ENCODE results near the gene CDH11.

Gene CDH11

GRCh38 chr16:65117811-65118448, 3.9 kb downstream of the CDH11 start:
- H3K27ac ChIP-seq (ENCODE audit: insufficient read depth, low read depth, low read length, poor library complexity, severe bottlenecking): no peak overlapping the region
- WGBS, 2 experiments: 9 to 10% methylated on average over 8 of the region's 8 CpGs

DNA sequence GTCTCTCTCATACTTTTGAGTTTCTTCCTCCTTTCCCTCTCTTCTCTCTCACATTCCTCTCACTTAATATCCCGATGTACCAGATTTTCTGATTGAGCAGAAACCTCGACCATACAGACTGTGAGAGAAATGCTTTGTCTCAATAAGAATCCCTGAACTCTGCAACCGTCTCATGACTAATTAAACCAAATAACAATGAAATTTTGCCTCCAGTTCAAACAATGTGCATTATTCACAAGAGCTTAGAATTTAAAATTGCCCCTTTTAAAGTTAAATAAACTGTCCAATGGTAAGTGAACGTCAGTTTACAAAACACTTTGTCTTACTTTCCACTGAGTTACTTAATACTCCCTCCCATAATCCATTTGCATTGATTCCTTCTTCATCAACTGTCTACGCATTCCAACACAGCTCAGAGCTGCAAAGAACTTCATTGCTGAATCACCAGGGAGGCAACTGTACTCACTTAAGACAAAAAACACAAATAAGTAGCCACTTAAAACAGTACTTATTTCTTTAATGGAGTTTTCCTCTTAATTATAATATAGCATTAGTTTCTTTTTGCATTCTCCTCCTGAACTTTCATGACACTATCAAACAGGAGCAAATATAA, 4.9 kb downstream of the CDH11 start:
- 87 to 90% methylated on average over 5 of the region's 5 CpGs for WGBS, 2 experiments
- H3K27me3 ChIP-seq (ENCODE audit: control insufficient read depth, insufficient read depth, low read length, poor library complexity, severe bottlenecking): peaks cover 21% of the 10 kb centered on the region
- H3K4me1 ChIP-seq (ENCODE audit: control insufficient read depth, insufficient read depth, low read length): peaks cover 28% of the 10 kb centered on the region
- no peak overlapping the region for H3K27ac ChIP-seq (ENCODE audit: insufficient read depth, low read depth, low read length, poor library complexity, severe bottlenecking)
- no peak overlapping the region for H3K4me3 ChIP-seq (ENCODE audit: insufficient read depth, low read depth, low read length)
- H3K9me3 ChIP-seq (ENCODE audit: control insufficient read depth, low read length): no peaks in the 10 kb centered on the region
- no peaks in the 10 kb centered on the region for H3K36me3 ChIP-seq (ENCODE audit: control insufficient read depth, insufficient read depth, low read length)

More at GRCh38 chr16:65117811-65118448, 3.9 kb downstream of the CDH11 start:
- Histone ChIP-seq H3K36me3 (ENCODE audit: control insufficient read depth, insufficient read depth, low read length) (no peaks in the 10 kb centered on the region), H3K4me1 (ENCODE audit: control insufficient read depth, insufficient read depth, low read length) (peaks cover 28% of the 10 kb centered on the region), H3K4me3 (ENCODE audit: insufficient read depth, low read depth, low read length) (no peak overlapping the region), H3K27me3 (ENCODE audit: control insufficient read depth, insufficient read depth, low read length, poor library complexity, severe bottlenecking) (peaks cover 30% of the 10 kb centered on the region), H3K9me3 (ENCODE audit: control insufficient read depth, low read length) (no peaks in the 10 kb centered on the region)

DNA sequence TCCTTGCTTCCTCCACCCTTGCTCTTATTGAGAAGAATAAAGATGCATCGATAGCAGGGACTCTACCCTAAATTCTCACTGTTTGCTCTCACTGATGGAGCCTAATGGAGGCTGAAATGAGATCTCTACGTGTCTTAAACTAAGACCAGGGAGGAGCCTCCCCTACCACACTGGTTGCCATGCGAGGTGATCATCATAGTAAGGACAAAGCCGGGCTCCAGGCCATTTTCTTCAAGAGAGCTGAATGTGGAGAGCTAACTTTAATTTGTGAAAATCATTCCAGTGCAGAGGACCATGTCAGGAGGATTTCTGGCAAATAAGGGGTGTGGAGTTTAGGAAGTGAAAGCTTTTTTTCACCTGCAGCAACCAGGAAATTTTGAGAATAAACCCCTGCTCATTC, 5.6 kb downstream of the CDH11 start:
- H3K36me3 ChIP-seq (ENCODE audit: control insufficient read depth, insufficient read depth, low read length): no peaks in the 10 kb centered on the region
- no peak overlapping the region for H3K4me3 ChIP-seq (ENCODE audit: insufficient read depth, low read depth, low read length)
- no peak overlapping the region for H3K27ac ChIP-seq (ENCODE audit: insufficient read depth, low read depth, low read length, poor library complexity, severe bottlenecking)
- H3K27me3 ChIP-seq (ENCODE audit: control insufficient read depth, insufficient read depth, low read length, poor library complexity, severe bottlenecking): peaks cover 15% of the 10 kb centered on the region
- WGBS, 2 experiments: 65 to 69% methylated on average over 4 of the region's 4 CpGs
- H3K4me1 ChIP-seq (ENCODE audit: control insufficient read depth, insufficient read depth, low read length): peaks cover 28% of the 10 kb centered on the region
- H3K9me3 ChIP-seq (ENCODE audit: control insufficient read depth, low read length): no peaks in the 10 kb centered on the region

GRCh38 chr16:65114527-65114926, 7.3 kb downstream of the CDH11 start:
- Histone ChIP-seq H3K4me3 (ENCODE audit: insufficient read depth, low read depth, low read length) (no peak overlapping the region), H3K9me3 (ENCODE audit: control insufficient read depth, low read length) (no peaks in the 10 kb centered on the region), H3K27me3 (ENCODE audit: control insufficient read depth, insufficient read depth, low read length, poor library complexity, severe bottlenecking) (no peaks in the 10 kb centered on the region), H3K4me1 (ENCODE audit: control insufficient read depth, insufficient read depth, low read length) (peaks cover 25% of the 10 kb centered on the region), H3K27ac (ENCODE audit: insufficient read depth, low read depth, low read length, poor library complexity, severe bottlenecking) (no peak overlapping the region), H3K36me3 (ENCODE audit: control insufficient read depth, insufficient read depth, low read length) (no peaks in the 10 kb centered on the region)
- 93 to 94% methylated on average over 9 of the region's 9 CpGs for WGBS, 2 experiments

GRCh38 chr16:65113441-65113840, 8.4 kb downstream of the CDH11 start:
- H3K36me3 ChIP-seq (ENCODE audit: control insufficient read depth, insufficient read depth, low read length): no peaks in the 10 kb centered on the region
- no peaks in the 10 kb centered on the region for H3K27me3 ChIP-seq (ENCODE audit: control insufficient read depth, insufficient read depth, low read length, poor library complexity, severe bottlenecking)
- no peak overlapping the region for H3K27ac ChIP-seq (ENCODE audit: insufficient read depth, low read depth, low read length, poor library complexity, severe bottlenecking)
- H3K4me1 ChIP-seq (ENCODE audit: control insufficient read depth, insufficient read depth, low read length): peaks cover 19% of the 10 kb centered on the region
- no peaks in the 10 kb centered on the region for H3K9me3 ChIP-seq (ENCODE audit: control insufficient read depth, low read length)
- WGBS, 2 experiments: 94 to 98% methylated on average over 5 of the region's 5 CpGs
- no peak overlapping the region for H3K4me3 ChIP-seq (ENCODE audit: insufficient read depth, low read depth, low read length)

GRCh38 chr16:65111306-65111705, 10.6 kb downstream of the CDH11 start:
- 94 to 96% methylated on average over 5 of the region's 5 CpGs for WGBS, 2 experiments
- H3K4me1 ChIP-seq (ENCODE audit: control insufficient read depth, insufficient read depth, low read length): peaks cover 3% of the 10 kb centered on the region
- no peaks in the 10 kb centered on the region for H3K9me3 ChIP-seq (ENCODE audit: control insufficient read depth, low read length)
- H3K4me3 ChIP-seq (ENCODE audit: insufficient read depth, low read depth, low read length): no peak overlapping the region
- H3K27ac ChIP-seq (ENCODE audit: insufficient read depth, low read depth, low read length, poor library complexity, severe bottlenecking): no peak overlapping the region
- H3K27me3 ChIP-seq (ENCODE audit: control insufficient read depth, insufficient read depth, low read length, poor library complexity, severe bottlenecking): no peaks in the 10 kb centered on the region
- no peaks in the 10 kb centered on the region for H3K36me3 ChIP-seq (ENCODE audit: control insufficient read depth, insufficient read depth, low read length)

- Histone ChIP-seq H3K4me3 (ENCODE audit: insufficient read depth, low read depth, low read length) (no peak overlapping the region), H3K36me3 (ENCODE audit: control insufficient read depth, insufficient read depth, low read length) (no peaks in the 10 kb centered on the region), H3K9me3 (ENCODE audit: control insufficient read depth, low read length) (no peaks in the 10 kb centered on the region), H3K4me1 (ENCODE audit: control insufficient read depth, insufficient read depth, low read length) (peaks cover 4% of the 10 kb centered on the region), H3K27me3 (ENCODE audit: control insufficient read depth, insufficient read depth, low read length, poor library complexity, severe bottlenecking) (no peaks in the 10 kb centered on the region), H3K27ac (ENCODE audit: insufficient read depth, low read depth, low read length, poor library complexity, severe bottlenecking) (no peak overlapping the region)
- WGBS, 2 experiments: 92 to 97% methylated on average over 3 of the region's 3 CpGs
These were observed 15.1 kb downstream of the CDH11 start for GRCh38 chr16:65106757-65107156.

DNA sequence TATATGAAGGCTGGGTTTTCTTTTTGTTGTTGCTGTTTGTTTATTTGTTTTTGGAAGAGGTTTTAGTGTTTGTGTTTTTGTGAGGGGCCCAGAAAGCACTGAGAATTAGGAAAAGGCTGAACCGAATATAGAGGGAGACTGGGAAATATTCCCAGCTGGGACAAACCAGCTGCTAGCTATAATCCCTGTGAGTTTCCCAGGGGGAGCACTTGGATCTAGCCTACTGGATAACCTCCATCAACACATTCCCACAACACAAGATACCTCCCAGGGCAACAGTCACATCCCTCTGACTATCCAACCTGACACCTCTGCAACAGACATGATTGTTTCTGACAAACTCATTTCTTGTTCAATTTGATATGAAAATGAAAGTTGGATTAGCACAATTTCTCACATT, 16.7 kb downstream of the CDH11 start:
- Histone ChIP-seq H3K27ac (ENCODE audit: insufficient read depth, low read depth, low read length, poor library complexity, severe bottlenecking) (no peak overlapping the region), H3K36me3 (ENCODE audit: control insufficient read depth, insufficient read depth, low read length) (no peaks in the 10 kb centered on the region), H3K9me3 (ENCODE audit: control insufficient read depth, low read length) (no peaks in the 10 kb centered on the region), H3K4me3 (ENCODE audit: insufficient read depth, low read depth, low read length) (no peak overlapping the region), H3K4me1 (ENCODE audit: control insufficient read depth, insufficient read depth, low read length) (peaks cover 4% of the 10 kb centered on the region), H3K27me3 (ENCODE audit: control insufficient read depth, insufficient read depth, low read length, poor library complexity, severe bottlenecking) (no peaks in the 10 kb centered on the region)
- WGBS, 2 experiments: 71 to 85% methylated on average over 1 of the region's 1 CpG

DNA sequence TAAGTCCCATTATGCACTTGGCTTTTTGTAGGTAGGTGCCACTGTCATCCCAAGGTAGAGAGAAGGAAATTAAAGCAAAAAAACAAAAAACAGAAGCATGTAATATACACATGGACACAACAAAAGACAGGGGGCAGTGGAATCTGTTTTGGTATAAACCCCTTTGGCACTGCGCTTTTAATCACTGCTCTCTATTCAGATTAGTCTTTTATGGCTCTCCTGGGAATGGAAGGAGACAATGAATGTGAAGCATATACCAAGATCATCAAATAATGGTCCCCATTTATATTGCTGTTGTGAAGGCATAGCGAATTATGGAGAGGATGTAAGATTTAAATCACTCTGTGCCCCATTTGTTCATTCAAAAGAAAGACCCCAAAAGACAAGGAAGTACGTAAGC, 17.4 kb downstream of the CDH11 start:
- WGBS, 2 experiments: 94 to 100% methylated on average over 2 to 3 of the region's 3 CpGs
- Histone ChIP-seq H3K36me3 (ENCODE audit: control insufficient read depth, insufficient read depth, low read length) (no peaks in the 10 kb centered on the region), H3K27ac (ENCODE audit: insufficient read depth, low read depth, low read length, poor library complexity, severe bottlenecking) (no peak overlapping the region), H3K4me1 (ENCODE audit: control insufficient read depth, insufficient read depth, low read length) (peaks cover 4% of the 10 kb centered on the region), H3K9me3 (ENCODE audit: control insufficient read depth, low read length) (no peaks in the 10 kb centered on the region), H3K27me3 (ENCODE audit: control insufficient read depth, insufficient read depth, low read length, poor library complexity, severe bottlenecking) (no peaks in the 10 kb centered on the region), H3K4me3 (ENCODE audit: insufficient read depth, low read depth, low read length) (no peak overlapping the region)

DNA sequence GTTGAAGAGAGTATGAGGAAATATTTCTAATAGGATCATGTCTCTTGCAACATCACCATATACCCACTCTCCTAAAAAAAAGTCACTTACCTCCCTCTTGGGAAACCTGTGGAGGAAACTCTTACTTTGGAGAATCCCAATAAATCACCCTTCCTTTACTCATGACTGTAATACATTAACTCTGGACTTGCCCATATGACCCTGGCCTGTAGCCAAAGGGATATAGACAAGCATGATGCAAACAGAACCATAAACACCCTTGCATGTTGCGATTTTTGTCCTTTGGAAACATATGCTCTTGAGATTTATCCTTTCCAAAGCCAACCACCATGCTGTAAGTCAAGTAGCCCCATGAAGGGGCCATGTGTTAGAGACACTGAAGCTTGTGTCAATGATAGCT, 19.5 kb downstream of the CDH11 start:
- H3K4me1 ChIP-seq (ENCODE audit: control insufficient read depth, insufficient read depth, low read length): peaks cover 4% of the 10 kb centered on the region
- H3K27ac ChIP-seq (ENCODE audit: insufficient read depth, low read depth, low read length, poor library complexity, severe bottlenecking): no peak overlapping the region
- no peaks in the 10 kb centered on the region for H3K9me3 ChIP-seq (ENCODE audit: control insufficient read depth, low read length)
- H3K4me3 ChIP-seq (ENCODE audit: insufficient read depth, low read depth, low read length): no peak overlapping the region
- 85 to 96% methylated on average over 1 of the region's 1 CpG for WGBS, 2 experiments
- H3K27me3 ChIP-seq (ENCODE audit: control insufficient read depth, insufficient read depth, low read length, poor library complexity, severe bottlenecking): no peaks in the 10 kb centered on the region
- H3K36me3 ChIP-seq (ENCODE audit: control insufficient read depth, insufficient read depth, low read length): no peaks in the 10 kb centered on the region
